Measurements from ENCODE around the gene LSP1.
"Not testable (repeated sequence)": the region's sequence is repeated elsewhere in the genome, so short reads cannot be mapped to it uniquely, and the experiment has no call there.

LSP1 gene

GRCh38 chr11:1862588-1863351 lies 9.9 kb downstream of the LSP1 start:
- no peak for DNase-seq (ENCODE audit: low read depth in 4 of 4, low spot score in 1 of 4)

- DNase-seq (ENCODE audit: low read depth in 4 of 4, low spot score in 1 of 4): no peak
Measured at GRCh38 chr11:1863352-1864216, 10.7 kb downstream of the LSP1 start.

- no peak for DNase-seq (ENCODE audit: low read depth in 4 of 4, low spot score in 1 of 4)
Measured at GRCh38 chr11:1864231-1864630, 11.3 kb downstream of the LSP1 start.

- DNase-seq (ENCODE audit: low read depth in 4 of 4, low spot score in 1 of 4): no peak
Measured at GRCh38 chr11:1864831-1865665, 12.2 kb downstream of the LSP1 start.

- no peak for DNase-seq (ENCODE audit: low read depth in 4 of 4, low spot score in 1 of 4)
Measured at GRCh38 chr11:1866226-1866625, 13.3 kb downstream of the LSP1 start.

- DNase-seq (ENCODE audit: low read depth in 4 of 4, low spot score in 1 of 4): no peak
Measured at GRCh38 chr11:1866776-1867175, 13.9 kb downstream of the LSP1 start.

- DNase-seq (ENCODE audit: low read depth in 4 of 4, low spot score in 1 of 4): no peak
Measured at GRCh38 chr11:1867381-1867780, 14.5 kb downstream of the LSP1 start.

- no peak for DNase-seq (ENCODE audit: low read depth in 4 of 4, low spot score in 1 of 4)
Measured at GRCh38 chr11:1868056-1868635, 15.3 kb downstream of the LSP1 start.

GRCh38 chr11:1868636-1869291 lies 15.9 kb downstream of the LSP1 start:
- DNase-seq (ENCODE audit: low read depth in 4 of 4, low spot score in 1 of 4): no peak

- DNase-seq (ENCODE audit: low read depth in 4 of 4, low spot score in 1 of 4): no peak
Measured at GRCh38 chr11:1869427-1870325, 16.8 kb downstream of the LSP1 start.

GRCh38 chr11:1870326-1870696 lies 17.4 kb downstream of the LSP1 start:
- DNase-seq (ENCODE audit: low read depth in 4 of 4, low spot score in 1 of 4): no peak

- DNase-seq (ENCODE audit: low read depth in 4 of 4, low spot score in 1 of 4): no peak
Measured at GRCh38 chr11:1870721-1871466, 18.0 kb downstream of the LSP1 start.

GRCh38 chr11:1871531-1871930 lies 18.6 kb downstream of the LSP1 start:
- no peak for DNase-seq (ENCODE audit: low read depth in 4 of 4, low spot score in 1 of 4)

- DNase-seq (ENCODE audit: low read depth in 4 of 4, low spot score in 1 of 4): no peak
Measured at GRCh38 chr11:1872267-1872985, 19.5 kb downstream of the LSP1 start.

GRCh38 chr11:1873048-1873812 lies 20.3 kb downstream of the LSP1 start:
- no peak for DNase-seq (ENCODE audit: low read depth in 4 of 4, low spot score in 1 of 4)

GRCh38 chr11:1873813-1874150 lies 20.9 kb downstream of the LSP1 start:
- DNase-seq (ENCODE audit: low read depth in 4 of 4, low spot score in 1 of 4): not testable (repeated sequence)

- not testable (repeated sequence) for DNase-seq (ENCODE audit: low read depth in 4 of 4, low spot score in 1 of 4)
Measured at GRCh38 chr11:1874441-1875092, 21.7 kb downstream of the LSP1 start.

Measured in stimulated activated CD4-positive, alpha-beta T cell treated with anti-CD3 and anti-CD28 coated beads, Interleukin-1b, Interleukin-23, amount 100 ng/mL, for 24 hours (primary cell).